HepG2 (cell line): Measurements from ENCODE around the gene XRCC3. TPM values are rescaled to one million over a fixed set of nuclear protein-coding genes. Genes with fewer than 3 reads are reported as not detected.

Source experiments
- DMAP1 ChIP-seq: IDR thresholded peaks from 2 replicates; pipeline ENCODE4 v1.6.1; 2016
- GTF2F1 ChIP-seq: fragments of 150-350 bp; IDR thresholded peaks from 2 replicates; pipeline ENCODE4 v1.6.1; 2014; ENCODE audit warnings: low read length
- MBNL3 ChIP-seq: fragments of 250-450 bp; sonication (Bioruptor Pico); conservative IDR thresholded peaks from 2 replicates; pipeline ENCODE4 v1.8.0; 2022; ENCODE audit warnings: mild to moderate bottlenecking, inconsistent platforms
- PHF8 ChIP-seq: sonication (generic); formaldehyde crosslinking; IDR thresholded peaks from 2 replicates; pipeline ENCODE4 v1.5.0; 2020; ENCODE audit warnings: missing genetic modification reagents
- SKI ChIP-seq: fragments of 450-650 bp; IDR thresholded peaks from one replicate; pipeline ENCODE4 v1.6.1; 2018; ENCODE audit warnings: mild to moderate bottlenecking; ENCODE audit not compliant: partially characterized antibody
- SMARCC2 ChIP-seq: fragments of 450-650 bp; IDR thresholded peaks from 2 replicates; pipeline ENCODE4 v1.6.1; 2017; ENCODE audit warnings: antibody characterized with exemption, mild to moderate bottlenecking
- TCF12 ChIP-seq, 2 experiments: fragments of 450-650 bp in 1 of 2; sonication (generic) in 1 of 2; formaldehyde crosslinking in 1 of 2; IDR thresholded peaks; 2 replicates each; pipeline versions ENCODE4 v1.6.1 to v1.8.0; 2017 to 2022; ENCODE audit warnings: antibody characterized with exemption in 1 of 2, mild to moderate bottlenecking in 1 of 2, missing genetic modification reagents in 1 of 2, moderate library complexity in 1 of 2
- THYN1 ChIP-seq: sonication (generic); formaldehyde crosslinking; IDR thresholded peaks from 2 replicates; pipeline ENCODE4 v1.8.1; 2023; ENCODE audit warnings: low read depth, mild to moderate bottlenecking, moderate library complexity, missing genetic modification reagents, borderline replicate concordance
- ZFP82 ChIP-seq: sonication (generic); formaldehyde crosslinking; IDR thresholded peaks from 2 replicates; pipeline ENCODE4 v1.5.1; 2020; ENCODE audit warnings: mild to moderate bottlenecking, missing genetic modification reagents, borderline replicate concordance
- ZNF180 ChIP-seq: sonication (generic); formaldehyde crosslinking; IDR thresholded peaks from 2 replicates; pipeline ENCODE4 v1.4.0; 2020; ENCODE audit warnings: low read depth, missing genetic modification reagents, borderline replicate concordance
- ZNF274 ChIP-seq: sonication (generic); formaldehyde crosslinking; IDR thresholded peaks from 2 replicates; pipeline ENCODE4 v1.5.1; 2020; ENCODE audit warnings: mild to moderate bottlenecking, missing genetic modification reagents
- ZNF275 ChIP-seq: sonication (generic); formaldehyde crosslinking; IDR thresholded peaks from 2 replicates; pipeline ENCODE4 v1.8.0; 2022; ENCODE audit warnings: missing genetic modification reagents, mild to moderate bottlenecking, inconsistent platforms, borderline replicate concordance
- ZNF414 ChIP-seq: sonication (generic); formaldehyde crosslinking; IDR thresholded peaks from 2 replicates; pipeline ENCODE4 v1.5.0; 2020; ENCODE audit warnings: missing genetic modification reagents
- ZNF550 ChIP-seq: sonication (generic); formaldehyde crosslinking; IDR thresholded peaks from 2 replicates; pipeline ENCODE4 v1.4.0; 2020; ENCODE audit warnings: mild to moderate bottlenecking, missing genetic modification reagents, borderline replicate concordance
- ZNF704 ChIP-seq: sonication (generic); formaldehyde crosslinking; IDR thresholded peaks from 2 replicates; pipeline ENCODE4 v1.8.1; 2023; ENCODE audit warnings: mild to moderate bottlenecking, inconsistent platforms, moderate library complexity, missing genetic modification reagents, borderline replicate concordance
- ZNF768 ChIP-seq: sonication (generic); formaldehyde crosslinking; IDR thresholded peaks from 2 replicates; pipeline ENCODE4 v1.4.0; 2020; ENCODE audit warnings: missing genetic modification reagents
- polyA plus RNA-seq, 8 experiments: library from polyadenylated mRNA; depleted of rRNA in 3 of 8; stranded (reverse) in 7 of 8; unstranded in 1 of 8; fragments of >200 nt; fragmentation: Illumina TruSeq in 4 of 8; extraction: Trizol in 4 of 8; gene quantifications; 2 replicates each; pipeline versions ENCODE4 v1.2.1 to v1.2.3, GENCODE V29; 2011 to 2016; ENCODE audit warnings: low read depth in 4 of 8, missing spikeins in 1 of 8, mixed read lengths in 1 of 8; ENCODE audit not compliant: insufficient read depth in 1 of 8
- total RNA-seq, 5 experiments: library from RNA; depleted of rRNA; stranded (reverse); fragments of >200 nt; fragmentation: Illumina TruSeq; extraction: Trizol; gene quantifications; 2 replicates each; pipeline ENCODE4 v1.2.3, GENCODE V29; 2016; ENCODE audit warnings: low read depth in 1 of 5
- TF ChIP-seq, protein P1 (sequence below): sonication (generic); formaldehyde crosslinking; IDR thresholded peaks from 2 replicates; pipeline ENCODE4 v1.5.0; 2020; ENCODE audit warnings: missing genetic modification reagents, mild to moderate bottlenecking, borderline replicate concordance
- TF ChIP-seq, protein P2 (sequence below): sonication (generic); formaldehyde crosslinking; IDR thresholded peaks from 2 replicates; pipeline ENCODE4 v1.4.0; 2020; ENCODE audit warnings: missing genetic modification reagents

XRCC3 gene
- total and polyA plus RNA-seq, 2 of the 13 experiments (the other 11 are each of a cell fraction or from before 2014, with no cell fraction given): 5.4 to 25.8 TPM

DNA sequence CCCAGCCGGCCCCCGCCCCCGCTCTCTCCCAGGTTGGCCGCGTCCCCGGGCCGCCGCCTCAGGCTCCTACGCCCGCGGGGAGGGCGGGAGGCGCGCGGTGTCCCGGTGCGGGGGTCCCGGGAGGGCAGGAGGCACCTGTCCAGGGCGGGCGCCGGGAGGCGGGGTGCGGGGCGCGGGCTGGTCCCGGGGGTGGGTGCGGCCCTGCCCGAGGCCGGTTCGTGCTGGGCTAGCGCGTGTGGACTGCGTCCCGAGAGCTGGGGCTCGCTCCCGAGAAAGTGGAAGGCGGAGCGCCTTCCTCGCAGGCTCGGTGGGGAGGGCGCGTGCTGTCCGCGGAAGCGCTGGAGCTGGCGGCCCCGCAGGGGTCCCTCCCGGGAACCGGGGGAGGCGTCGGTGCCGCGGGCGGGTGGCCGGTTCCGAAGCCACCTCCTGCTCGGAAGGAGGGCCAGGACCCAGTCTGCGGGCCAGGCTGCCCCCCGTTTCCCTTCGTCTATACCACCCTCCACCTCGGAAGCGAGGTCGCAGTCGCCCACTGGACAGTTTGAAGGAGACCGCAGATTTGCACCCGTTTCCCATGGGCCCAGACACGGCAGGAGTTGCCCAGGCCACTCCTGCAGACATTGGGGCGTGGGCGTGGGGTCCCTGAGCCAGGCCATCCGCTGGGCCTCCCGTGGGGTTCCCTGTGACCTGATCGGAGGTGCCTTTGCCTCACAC, 995 bp upstream of the XRCC3 start (continued):
- TF ChIP-seq ZNF414 (CRISPR knock-in tag): no peak
- no peak for TF ChIP-seq ZNF704 (CRISPR knock-in tag)
- no peak for TF ChIP-seq THYN1
- no peak for TF ChIP-seq DMAP1 (CRISPR knock-in tag)
- TF ChIP-seq MBNL3 (CRISPR knock-in tag): no peak
- TF ChIP-seq ZNF768 (CRISPR knock-in tag): 0 out of 2 replicates have a peak, but pooled peaks have one; percentile 10
- TF ChIP-seq ZNF274 (CRISPR knock-in tag): 0 out of 2 replicates have a peak, but pooled peaks have one; percentile 45
- TF ChIP-seq ZNF550 (CRISPR knock-in tag): no peak
- TF ChIP-seq ZNF180 (CRISPR knock-in tag): no peak
- no peak for TF ChIP-seq SMARCC2
- no peak for TF ChIP-seq TCF12 (IDR thresholded peaks at IDR 0.05)
- TF ChIP-seq TCF12 (CRISPR knock-in tag; IDR thresholded peaks at IDR 0.05): no peak
- TF ChIP-seq ZNF275: no peak
- no peak for TF ChIP-seq GTF2F1
- TF ChIP-seq, protein P1, sequence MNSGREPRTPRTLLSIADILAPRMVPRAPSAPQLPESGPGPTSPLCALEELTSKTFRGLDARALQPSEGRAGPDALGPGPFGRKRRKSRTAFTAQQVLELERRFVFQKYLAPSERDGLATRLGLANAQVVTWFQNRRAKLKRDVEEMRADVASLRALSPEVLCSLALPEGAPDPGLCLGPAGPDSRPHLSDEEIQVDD (CRISPR knock-in tag): no peak
- TF ChIP-seq, protein P2, sequence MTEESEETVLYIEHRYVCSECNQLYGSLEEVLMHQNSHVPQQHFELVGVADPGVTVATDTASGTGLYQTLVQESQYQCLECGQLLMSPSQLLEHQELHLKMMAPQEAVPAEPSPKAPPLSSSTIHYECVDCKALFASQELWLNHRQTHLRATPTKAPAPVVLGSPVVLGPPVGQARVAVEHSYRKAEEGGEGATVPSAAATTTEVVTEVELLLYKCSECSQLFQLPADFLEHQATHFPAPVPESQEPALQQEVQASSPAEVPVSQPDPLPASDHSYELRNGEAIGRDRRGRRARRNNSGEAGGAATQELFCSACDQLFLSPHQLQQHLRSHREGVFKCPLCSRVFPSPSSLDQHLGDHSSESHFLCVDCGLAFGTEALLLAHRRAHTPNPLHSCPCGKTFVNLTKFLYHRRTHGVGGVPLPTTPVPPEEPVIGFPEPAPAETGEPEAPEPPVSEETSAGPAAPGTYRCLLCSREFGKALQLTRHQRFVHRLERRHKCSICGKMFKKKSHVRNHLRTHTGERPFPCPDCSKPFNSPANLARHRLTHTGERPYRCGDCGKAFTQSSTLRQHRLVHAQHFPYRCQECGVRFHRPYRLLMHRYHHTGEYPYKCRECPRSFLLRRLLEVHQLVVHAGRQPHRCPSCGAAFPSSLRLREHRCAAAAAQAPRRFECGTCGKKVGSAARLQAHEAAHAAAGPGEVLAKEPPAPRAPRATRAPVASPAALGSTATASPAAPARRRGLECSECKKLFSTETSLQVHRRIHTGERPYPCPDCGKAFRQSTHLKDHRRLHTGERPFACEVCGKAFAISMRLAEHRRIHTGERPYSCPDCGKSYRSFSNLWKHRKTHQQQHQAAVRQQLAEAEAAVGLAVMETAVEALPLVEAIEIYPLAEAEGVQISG (CRISPR knock-in tag): no peak
- TF ChIP-seq ZFP82 (CRISPR knock-in tag): no peak
- TF ChIP-seq PHF8: peak; percentile 3
- TF ChIP-seq SKI: no peak
